ENCODE measurements around the gene ROCK2.

DNA sequence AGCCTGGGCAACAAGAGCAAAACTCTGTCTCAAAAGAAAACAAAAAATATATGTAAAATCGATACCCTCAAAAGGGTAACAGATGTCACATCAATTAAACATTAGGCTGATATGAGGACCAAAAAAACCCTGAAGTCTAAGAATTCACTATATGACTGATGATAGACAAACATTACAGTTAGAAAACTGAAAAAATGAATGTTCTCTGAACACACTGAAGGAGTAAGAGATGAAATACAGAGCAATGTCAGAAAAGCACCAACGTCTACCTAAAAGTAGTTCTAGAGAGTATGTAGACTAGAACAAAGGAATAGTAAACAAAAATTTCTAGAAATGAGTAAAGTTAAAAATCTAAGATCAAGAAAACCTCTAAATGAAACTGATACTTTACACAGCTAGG is 107.3 kb downstream of the ROCK2 start:
- TF ChIP-seq, protein P1, sequence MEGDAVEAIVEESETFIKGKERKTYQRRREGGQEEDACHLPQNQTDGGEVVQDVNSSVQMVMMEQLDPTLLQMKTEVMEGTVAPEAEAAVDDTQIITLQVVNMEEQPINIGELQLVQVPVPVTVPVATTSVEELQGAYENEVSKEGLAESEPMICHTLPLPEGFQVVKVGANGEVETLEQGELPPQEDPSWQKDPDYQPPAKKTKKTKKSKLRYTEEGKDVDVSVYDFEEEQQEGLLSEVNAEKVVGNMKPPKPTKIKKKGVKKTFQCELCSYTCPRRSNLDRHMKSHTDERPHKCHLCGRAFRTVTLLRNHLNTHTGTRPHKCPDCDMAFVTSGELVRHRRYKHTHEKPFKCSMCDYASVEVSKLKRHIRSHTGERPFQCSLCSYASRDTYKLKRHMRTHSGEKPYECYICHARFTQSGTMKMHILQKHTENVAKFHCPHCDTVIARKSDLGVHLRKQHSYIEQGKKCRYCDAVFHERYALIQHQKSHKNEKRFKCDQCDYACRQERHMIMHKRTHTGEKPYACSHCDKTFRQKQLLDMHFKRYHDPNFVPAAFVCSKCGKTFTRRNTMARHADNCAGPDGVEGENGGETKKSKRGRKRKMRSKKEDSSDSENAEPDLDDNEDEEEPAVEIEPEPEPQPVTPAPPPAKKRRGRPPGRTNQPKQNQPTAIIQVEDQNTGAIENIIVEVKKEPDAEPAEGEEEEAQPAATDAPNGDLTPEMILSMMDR (IDR thresholded peaks at IDR 0.05) = no peak
- TF ChIP-seq ZFX (IDR thresholded peaks at IDR 0.05; ENCODE audit: borderline replicate concordance) = no peak
